ENCODE measurements around the gene C16orf89.

DNA sequence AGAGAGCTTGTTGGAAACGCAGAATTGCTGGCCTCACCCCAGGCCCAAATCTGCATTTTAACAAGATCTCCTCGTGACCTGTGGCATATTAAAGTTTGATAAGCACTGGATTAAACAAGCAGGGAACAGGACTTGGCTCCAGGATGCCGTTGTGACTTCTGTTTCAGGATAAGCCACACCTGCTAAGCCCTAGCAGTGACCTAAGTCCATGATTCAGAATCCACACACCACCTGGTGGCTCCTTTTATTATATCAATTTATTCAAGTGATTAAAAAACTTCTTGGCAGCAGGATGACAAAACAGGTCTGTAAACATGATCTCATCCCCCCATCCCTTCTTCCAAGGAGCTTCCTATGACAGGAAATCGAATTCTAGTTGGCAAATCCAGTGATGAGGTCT, 41.1 kb downstream of the C16orf89 start:
- TF ChIP-seq SIN3A (IDR thresholded peaks at IDR 0.05; ENCODE audit: borderline replicate concordance, low read depth, low read length) (no peak), TCF12 (IDR thresholded peaks at IDR 0.05) (no peak), REST (IDR thresholded peaks at IDR 0.05; ENCODE audit: low read depth, low read length) (no peak), MAX (IDR thresholded peaks at IDR 0.05; ENCODE audit: low read depth) (no peak), YY1 (IDR thresholded peaks at IDR 0.05; ENCODE audit: low read depth) (no peak), POLR2AphosphoS5 (IDR thresholded peaks at IDR 0.05; ENCODE audit: low read depth, low read length) (no peak), RCOR1 (IDR thresholded peaks at IDR 0.05; ENCODE audit: low read length) (no peak), TAF1 (IDR thresholded peaks at IDR 0.05; ENCODE audit: borderline replicate concordance, low read depth, low read length) (no peak), EP300 (IDR thresholded peaks at IDR 0.05; ENCODE audit: borderline replicate concordance in 1 of 2, low read depth in 1 of 2, low read length in 1 of 2) (no peak), EZH2phosphoT487 (IDR thresholded peaks at IDR 0.05; ENCODE audit: borderline replicate concordance, low read depth) (no peak)
- TF ChIP-seq, protein P1, sequence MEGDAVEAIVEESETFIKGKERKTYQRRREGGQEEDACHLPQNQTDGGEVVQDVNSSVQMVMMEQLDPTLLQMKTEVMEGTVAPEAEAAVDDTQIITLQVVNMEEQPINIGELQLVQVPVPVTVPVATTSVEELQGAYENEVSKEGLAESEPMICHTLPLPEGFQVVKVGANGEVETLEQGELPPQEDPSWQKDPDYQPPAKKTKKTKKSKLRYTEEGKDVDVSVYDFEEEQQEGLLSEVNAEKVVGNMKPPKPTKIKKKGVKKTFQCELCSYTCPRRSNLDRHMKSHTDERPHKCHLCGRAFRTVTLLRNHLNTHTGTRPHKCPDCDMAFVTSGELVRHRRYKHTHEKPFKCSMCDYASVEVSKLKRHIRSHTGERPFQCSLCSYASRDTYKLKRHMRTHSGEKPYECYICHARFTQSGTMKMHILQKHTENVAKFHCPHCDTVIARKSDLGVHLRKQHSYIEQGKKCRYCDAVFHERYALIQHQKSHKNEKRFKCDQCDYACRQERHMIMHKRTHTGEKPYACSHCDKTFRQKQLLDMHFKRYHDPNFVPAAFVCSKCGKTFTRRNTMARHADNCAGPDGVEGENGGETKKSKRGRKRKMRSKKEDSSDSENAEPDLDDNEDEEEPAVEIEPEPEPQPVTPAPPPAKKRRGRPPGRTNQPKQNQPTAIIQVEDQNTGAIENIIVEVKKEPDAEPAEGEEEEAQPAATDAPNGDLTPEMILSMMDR (IDR thresholded peaks at IDR 0.05) = peak; percentile 41

All from SK-N-SH (cell line).